Panc1 (cell line): ENCODE data around the gene EXD3. TPM values are rescaled to one million over a fixed set of nuclear protein-coding genes. Genes with fewer than 3 reads are reported as not detected.

Source experiments
- ATAC-seq: fragments of 200-7000 bp; cut with Tn5 transposase; 2 replicates; pipeline ENCODE4 v1.9.1; 2020; ENCODE audit warnings: mild to moderate bottlenecking, moderate library complexity
- BruUV-seq: library from RNA; stranded (reverse); fragments of 400-500 nt; replicated peaks from 2 replicates; lab custom pipeline; 2021; lab: Mats Ljungman, UMichigan
- CTCF ChIA-PET: fragments of 300-600 bp; sonication (Branson Sonifier 250); formaldehyde crosslinking; loops from one replicate; lab custom pipeline; 2022; ENCODE audit warnings: antibody characterized with exemption; lab: Charles Lee
- POLR2A ChIA-PET: fragments of 300-600 bp; sonication (Branson Sonifier 250); formaldehyde crosslinking; loops from one replicate; lab custom pipeline; 2022; ENCODE audit warnings: antibody characterized with exemption; lab: Charles Lee
- DNase-seq: peaks from one replicate; pipeline ENCODE4 v3.0.0-alpha.2; 2010; ENCODE audit warnings: low read depth, low spot score
- H3K27ac ChIP-seq: 2 replicates; pipeline ENCODE4 v1.5.1; 2011; ENCODE audit warnings: mild to moderate bottlenecking, low read length, inconsistent platforms
- H3K27me3 ChIP-seq: fragments of 200-500 bp; sonication (Bioruptor generic); 2 replicates; pipeline ENCODE4 v1.6.0; 2014; ENCODE audit warnings: low read length, inconsistent platforms; ENCODE audit not compliant: control insufficient read depth, insufficient read depth
- H3K36me3 ChIP-seq: fragments of 200-500 bp; sonication (Bioruptor generic); 2 replicates; pipeline ENCODE4 v1.5.1; 2014; ENCODE audit warnings: inconsistent platforms, mild to moderate bottlenecking, low read length, moderate library complexity; ENCODE audit not compliant: control insufficient read depth, insufficient read depth
- H3K4me1 ChIP-seq: 2 replicates; pipeline ENCODE4 v1.5.1; 2011; ENCODE audit warnings: inconsistent platforms, mild to moderate bottlenecking, low read length, moderate library complexity; ENCODE audit not compliant: control insufficient read depth, insufficient read depth
- H3K4me3 ChIP-seq, 2 experiments: 2 replicates each; pipeline ENCODE4 v1.5.1; 2011 to 2012; ENCODE audit warnings: low read depth in 2 of 2, low read length in 2 of 2, mild to moderate bottlenecking in 2 of 2, inconsistent platforms in 1 of 2, moderate library complexity in 1 of 2
- H3K9me3 ChIP-seq: fragments of 200-500 bp; sonication (Bioruptor generic); 2 replicates; pipeline ENCODE4 v1.5.1; 2014; ENCODE audit warnings: low read depth, mild to moderate bottlenecking, inconsistent platforms, low read length, moderate library complexity; ENCODE audit not compliant: control insufficient read depth, insufficient read depth
- POLR2AphosphoS5 ChIP-seq: IDR thresholded peaks from 2 replicates; pipeline ENCODE4 v1.6.1; 2012; ENCODE audit warnings: mild to moderate bottlenecking, low read depth, low read length, moderate library complexity
- SIN3A ChIP-seq: IDR thresholded peaks from 2 replicates; pipeline ENCODE4 v1.6.1; 2012; ENCODE audit warnings: low read depth, mild to moderate bottlenecking, low read length, moderate library complexity, borderline replicate concordance; ENCODE audit not compliant: insufficient read depth
- TCF7L2 ChIP-seq: IDR thresholded peaks from 2 replicates; pipeline ENCODE4 v1.6.1; 2011; ENCODE audit warnings: mild to moderate bottlenecking, low read depth, low read length, inconsistent platforms
- in situ Hi-C: cut with HindIII; loops from 2 replicates; pipeline ENCODE4 v1.10.0; 2016; ENCODE audit warnings: low sequenced_read_pairs, low pct_unique_long_range_greater_than_20kb
- intact Hi-C: fragments of 100-400 bp; cut with micrococcal nuclease; formaldehyde crosslinking; loops from one replicate; pipeline ENCODE4 v1.10.0; 2022; ENCODE audit not compliant: unreplicated experiment
- total RNA-seq: library from RNA; stranded (reverse); gene quantifications from one replicate; pipeline ENCODE4 v1.2.1, GENCODE V29; 2021; ENCODE audit not compliant: unreplicated experiment
- TF ChIP-seq, protein P1 (sequence below), 2 experiments: IDR thresholded peaks; 2 replicates each; pipeline ENCODE4 v1.6.1; 2011 to 2012; ENCODE audit warnings: low read depth in 2 of 2, control low read depth in 1 of 2, low read length in 1 of 2, mild to moderate bottlenecking in 1 of 2, moderate library complexity in 1 of 2; ENCODE audit not compliant: insufficient read depth in 1 of 2
- TF ChIP-seq, protein P2 (sequence below): fragments of 450-650 bp; IDR thresholded peaks from 2 replicates; pipeline ENCODE4 v1.5.1; 2017; ENCODE audit warnings: mild to moderate bottlenecking

Gene EXD3
- total RNA-seq, 1 experiment from 2014 or later = 9.2 TPM

DNA sequence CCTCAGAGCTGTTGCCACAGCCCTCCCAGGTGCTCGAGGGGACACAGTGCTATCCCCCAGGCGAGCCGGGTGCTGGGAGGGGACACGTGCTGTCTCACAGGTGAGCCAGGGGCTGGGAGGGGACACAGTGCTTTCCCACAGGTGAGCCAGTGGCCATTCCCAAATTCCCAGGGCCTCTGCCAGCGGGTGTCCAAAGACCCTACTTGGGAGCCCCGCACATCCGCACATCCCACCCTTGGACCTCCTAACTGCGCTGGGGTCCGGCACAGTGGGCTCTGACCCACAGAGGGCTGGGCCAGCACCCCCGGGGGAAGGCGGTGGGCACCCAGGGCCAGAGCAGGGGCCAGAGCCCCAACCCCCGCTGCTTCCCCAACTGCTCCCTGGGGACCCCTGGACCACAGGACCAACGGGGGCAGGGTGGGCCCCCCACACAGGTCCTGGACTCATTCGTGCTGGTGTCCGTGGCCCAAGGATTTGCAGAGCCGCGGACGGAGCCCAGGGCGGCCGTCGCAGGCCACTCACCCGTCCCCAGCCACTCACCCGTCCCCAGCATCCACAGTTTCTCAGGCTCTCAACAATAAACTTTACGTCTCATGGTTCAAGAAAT is 17.9 kb downstream of the EXD3 start:
- CTCF ChIA-PET = no interaction called here
- Histone ChIP-seq H3K36me3 (no peaks in the 10 kb centered on the region), H3K27ac (no peak overlapping the region), H3K27me3 (no peaks in the 10 kb centered on the region), H3K4me3 (no peak overlapping the region), H3K4me1 (peaks cover 17% of the 10 kb centered on the region), H3K9me3 (no peaks in the 10 kb centered on the region)
- no peak for DNase-seq
- no TSS peak for BruUV-seq
- POLR2A ChIA-PET = no interaction called here
- in situ Hi-C loops (no loop called here), intact Hi-C loops (no loop called here)
- ATAC-seq = no peak
- TF ChIP-seq, protein P1, sequence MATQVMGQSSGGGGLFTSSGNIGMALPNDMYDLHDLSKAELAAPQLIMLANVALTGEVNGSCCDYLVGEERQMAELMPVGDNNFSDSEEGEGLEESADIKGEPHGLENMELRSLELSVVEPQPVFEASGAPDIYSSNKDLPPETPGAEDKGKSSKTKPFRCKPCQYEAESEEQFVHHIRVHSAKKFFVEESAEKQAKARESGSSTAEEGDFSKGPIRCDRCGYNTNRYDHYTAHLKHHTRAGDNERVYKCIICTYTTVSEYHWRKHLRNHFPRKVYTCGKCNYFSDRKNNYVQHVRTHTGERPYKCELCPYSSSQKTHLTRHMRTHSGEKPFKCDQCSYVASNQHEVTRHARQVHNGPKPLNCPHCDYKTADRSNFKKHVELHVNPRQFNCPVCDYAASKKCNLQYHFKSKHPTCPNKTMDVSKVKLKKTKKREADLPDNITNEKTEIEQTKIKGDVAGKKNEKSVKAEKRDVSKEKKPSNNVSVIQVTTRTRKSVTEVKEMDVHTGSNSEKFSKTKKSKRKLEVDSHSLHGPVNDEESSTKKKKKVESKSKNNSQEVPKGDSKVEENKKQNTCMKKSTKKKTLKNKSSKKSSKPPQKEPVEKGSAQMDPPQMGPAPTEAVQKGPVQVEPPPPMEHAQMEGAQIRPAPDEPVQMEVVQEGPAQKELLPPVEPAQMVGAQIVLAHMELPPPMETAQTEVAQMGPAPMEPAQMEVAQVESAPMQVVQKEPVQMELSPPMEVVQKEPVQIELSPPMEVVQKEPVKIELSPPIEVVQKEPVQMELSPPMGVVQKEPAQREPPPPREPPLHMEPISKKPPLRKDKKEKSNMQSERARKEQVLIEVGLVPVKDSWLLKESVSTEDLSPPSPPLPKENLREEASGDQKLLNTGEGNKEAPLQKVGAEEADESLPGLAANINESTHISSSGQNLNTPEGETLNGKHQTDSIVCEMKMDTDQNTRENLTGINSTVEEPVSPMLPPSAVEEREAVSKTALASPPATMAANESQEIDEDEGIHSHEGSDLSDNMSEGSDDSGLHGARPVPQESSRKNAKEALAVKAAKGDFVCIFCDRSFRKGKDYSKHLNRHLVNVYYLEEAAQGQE (IDR thresholded peaks at IDR 0.05; ENCODE audit: insufficient read depth in 1 of 2, low read depth in 2 of 2, low read length in 1 of 2) = no peak
- TF ChIP-seq, protein P2, sequence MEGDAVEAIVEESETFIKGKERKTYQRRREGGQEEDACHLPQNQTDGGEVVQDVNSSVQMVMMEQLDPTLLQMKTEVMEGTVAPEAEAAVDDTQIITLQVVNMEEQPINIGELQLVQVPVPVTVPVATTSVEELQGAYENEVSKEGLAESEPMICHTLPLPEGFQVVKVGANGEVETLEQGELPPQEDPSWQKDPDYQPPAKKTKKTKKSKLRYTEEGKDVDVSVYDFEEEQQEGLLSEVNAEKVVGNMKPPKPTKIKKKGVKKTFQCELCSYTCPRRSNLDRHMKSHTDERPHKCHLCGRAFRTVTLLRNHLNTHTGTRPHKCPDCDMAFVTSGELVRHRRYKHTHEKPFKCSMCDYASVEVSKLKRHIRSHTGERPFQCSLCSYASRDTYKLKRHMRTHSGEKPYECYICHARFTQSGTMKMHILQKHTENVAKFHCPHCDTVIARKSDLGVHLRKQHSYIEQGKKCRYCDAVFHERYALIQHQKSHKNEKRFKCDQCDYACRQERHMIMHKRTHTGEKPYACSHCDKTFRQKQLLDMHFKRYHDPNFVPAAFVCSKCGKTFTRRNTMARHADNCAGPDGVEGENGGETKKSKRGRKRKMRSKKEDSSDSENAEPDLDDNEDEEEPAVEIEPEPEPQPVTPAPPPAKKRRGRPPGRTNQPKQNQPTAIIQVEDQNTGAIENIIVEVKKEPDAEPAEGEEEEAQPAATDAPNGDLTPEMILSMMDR = no peak
- TF ChIP-seq POLR2AphosphoS5 = no peak
- TF ChIP-seq SIN3A = no peak
- no peak for TF ChIP-seq TCF7L2

GRCh38 chr9:137403269-137403668 is 19.7 kb downstream of the EXD3 start:
- BruUV-seq = no TSS peak
- CTCF ChIA-PET = no interaction called here

More at GRCh38 chr9:137403269-137403668, 19.7 kb downstream of the EXD3 start:
- ATAC-seq (no peak), DNase-seq (no peak)
- Histone ChIP-seq H3K27me3 (no peaks in the 10 kb centered on the region), H3K36me3 (no peaks in the 10 kb centered on the region), H3K4me3 (no peak overlapping the region), H3K9me3 (no peaks in the 10 kb centered on the region), H3K27ac (no peak overlapping the region), H3K4me1 (peaks cover 9% of the 10 kb centered on the region)
- POLR2A ChIA-PET = no interaction called here
- TF ChIP-seq, protein P1 (IDR thresholded peaks at IDR 0.05; ENCODE audit: insufficient read depth in 1 of 2, low read depth in 2 of 2, low read length in 1 of 2) = no peak
- TF ChIP-seq TCF7L2 (no peak), SIN3A (no peak)
- intact Hi-C loops (no loop called here), in situ Hi-C loops (no loop called here)
